Parathyroid adenoma (tissue), 2 donors: ENCODE measurements around the gene ATRN.

Experiments used
- H2AFZ ChIP-seq: fragments of 300-600 bp; sonication (generic); one replicate; pipeline ENCODE4 v1.7.0; 2017; ENCODE audit warnings: antibody characterized with exemption, mild to moderate bottlenecking
- H3K27ac ChIP-seq: fragments of 300-600 bp; sonication (generic); one replicate; pipeline ENCODE4 v1.7.0; 2017
- H3K27me3 ChIP-seq: fragments of 300-600 bp; sonication (generic); one replicate; pipeline ENCODE4 v1.7.0; 2017; ENCODE audit warnings: low read length; ENCODE audit not compliant: control insufficient read depth, insufficient read depth
- H3K36me3 ChIP-seq: fragments of 300-600 bp; sonication (generic); one replicate; pipeline ENCODE4 v1.7.0; 2017; ENCODE audit warnings: low read length; ENCODE audit not compliant: control insufficient read depth, insufficient read depth
- H3K4me1 ChIP-seq: fragments of 300-600 bp; sonication (generic); one replicate; pipeline ENCODE4 v1.7.0; 2017; ENCODE audit warnings: control low read depth
- H3K4me2 ChIP-seq: fragments of 300-600 bp; sonication (generic); one replicate; pipeline ENCODE4 v1.7.0; 2017; ENCODE audit warnings: low read length
- H3K4me3 ChIP-seq: fragments of 300-600 bp; sonication (generic); one replicate; pipeline ENCODE4 v1.7.0; 2017; ENCODE audit warnings: low read depth, low read length
- H3K79me2 ChIP-seq: fragments of 300-600 bp; sonication (generic); one replicate; pipeline ENCODE4 v1.7.0; 2017; ENCODE audit warnings: control low read depth
- H3K9ac ChIP-seq: fragments of 300-600 bp; sonication (generic); one replicate; pipeline ENCODE4 v1.7.0; 2017; ENCODE audit warnings: mild to moderate bottlenecking
- H3K9me3 ChIP-seq: fragments of 300-600 bp; sonication (generic); one replicate; pipeline ENCODE4 v1.7.0; 2017; ENCODE audit warnings: low read length; ENCODE audit not compliant: control insufficient read depth
- TF ChIP-seq, protein P1 (sequence below): fragments of 300-600 bp; sonication (generic); IDR thresholded peaks from one replicate; pipeline ENCODE4 v1.7.0; 2017; ENCODE audit warnings: antibody characterized with exemption, mild to moderate bottlenecking
- donor health status: primary hyperparathyroidism.

The ATRN gene

DNA sequence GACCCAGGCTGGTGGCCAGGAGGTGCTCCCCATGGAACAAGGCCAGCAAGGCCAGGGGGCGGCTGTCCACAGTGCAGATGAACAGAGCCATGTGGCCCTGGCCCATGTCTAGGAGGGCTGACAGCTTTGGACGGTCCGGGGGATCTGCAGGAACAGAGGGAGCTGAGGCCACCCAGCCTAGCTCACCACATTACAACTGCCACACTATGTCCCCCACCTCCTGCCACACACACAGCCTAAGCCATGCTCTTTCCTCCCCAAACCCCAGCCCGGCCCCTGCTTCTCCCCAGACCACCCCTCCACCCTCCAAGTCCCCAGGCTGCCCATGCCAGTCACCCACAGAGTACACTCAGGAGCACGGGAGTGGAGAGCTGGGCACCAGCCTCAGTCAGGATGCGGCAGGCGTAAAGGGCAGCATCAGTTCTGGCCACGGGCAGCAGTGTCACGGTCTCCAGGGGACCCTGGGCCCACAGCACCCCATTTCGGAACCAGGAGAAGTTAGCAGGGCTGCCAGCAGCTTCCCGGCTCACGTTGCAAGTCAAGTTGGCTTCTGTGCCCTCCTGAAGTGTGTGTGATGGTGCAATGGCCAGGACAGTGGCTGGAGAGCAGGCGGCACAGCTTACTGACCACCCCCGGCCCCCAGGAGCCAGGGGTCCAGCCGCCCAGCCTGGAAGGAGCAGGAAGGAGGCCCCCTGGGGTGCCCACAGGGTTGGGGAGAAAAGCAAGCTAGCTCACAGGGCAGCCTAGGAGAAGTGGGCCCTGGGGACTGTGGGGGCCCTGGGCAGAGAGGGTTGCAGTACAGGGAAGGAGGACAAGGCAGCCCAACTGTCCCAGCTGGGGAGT lies 226.1 kb downstream of the ATRN start:
- TF ChIP-seq, protein P1, sequence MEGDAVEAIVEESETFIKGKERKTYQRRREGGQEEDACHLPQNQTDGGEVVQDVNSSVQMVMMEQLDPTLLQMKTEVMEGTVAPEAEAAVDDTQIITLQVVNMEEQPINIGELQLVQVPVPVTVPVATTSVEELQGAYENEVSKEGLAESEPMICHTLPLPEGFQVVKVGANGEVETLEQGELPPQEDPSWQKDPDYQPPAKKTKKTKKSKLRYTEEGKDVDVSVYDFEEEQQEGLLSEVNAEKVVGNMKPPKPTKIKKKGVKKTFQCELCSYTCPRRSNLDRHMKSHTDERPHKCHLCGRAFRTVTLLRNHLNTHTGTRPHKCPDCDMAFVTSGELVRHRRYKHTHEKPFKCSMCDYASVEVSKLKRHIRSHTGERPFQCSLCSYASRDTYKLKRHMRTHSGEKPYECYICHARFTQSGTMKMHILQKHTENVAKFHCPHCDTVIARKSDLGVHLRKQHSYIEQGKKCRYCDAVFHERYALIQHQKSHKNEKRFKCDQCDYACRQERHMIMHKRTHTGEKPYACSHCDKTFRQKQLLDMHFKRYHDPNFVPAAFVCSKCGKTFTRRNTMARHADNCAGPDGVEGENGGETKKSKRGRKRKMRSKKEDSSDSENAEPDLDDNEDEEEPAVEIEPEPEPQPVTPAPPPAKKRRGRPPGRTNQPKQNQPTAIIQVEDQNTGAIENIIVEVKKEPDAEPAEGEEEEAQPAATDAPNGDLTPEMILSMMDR: no peak
- H3K27me3 ChIP-seq: no peaks in the 10 kb centered on the region
- H3K4me1 ChIP-seq: no peaks in the 10 kb centered on the region
- H3K4me3 ChIP-seq: no peak overlapping the region
- H3K4me2 ChIP-seq: no peak overlapping the region
- no peaks in the 10 kb centered on the region for H3K36me3 ChIP-seq
- H2AFZ ChIP-seq: no peak overlapping the region
- no peak overlapping the region for H3K9ac ChIP-seq
- H3K27ac ChIP-seq: no peak overlapping the region
- no peaks in the 10 kb centered on the region for H3K79me2 ChIP-seq
- no peaks in the 10 kb centered on the region for H3K9me3 ChIP-seq

DNA sequence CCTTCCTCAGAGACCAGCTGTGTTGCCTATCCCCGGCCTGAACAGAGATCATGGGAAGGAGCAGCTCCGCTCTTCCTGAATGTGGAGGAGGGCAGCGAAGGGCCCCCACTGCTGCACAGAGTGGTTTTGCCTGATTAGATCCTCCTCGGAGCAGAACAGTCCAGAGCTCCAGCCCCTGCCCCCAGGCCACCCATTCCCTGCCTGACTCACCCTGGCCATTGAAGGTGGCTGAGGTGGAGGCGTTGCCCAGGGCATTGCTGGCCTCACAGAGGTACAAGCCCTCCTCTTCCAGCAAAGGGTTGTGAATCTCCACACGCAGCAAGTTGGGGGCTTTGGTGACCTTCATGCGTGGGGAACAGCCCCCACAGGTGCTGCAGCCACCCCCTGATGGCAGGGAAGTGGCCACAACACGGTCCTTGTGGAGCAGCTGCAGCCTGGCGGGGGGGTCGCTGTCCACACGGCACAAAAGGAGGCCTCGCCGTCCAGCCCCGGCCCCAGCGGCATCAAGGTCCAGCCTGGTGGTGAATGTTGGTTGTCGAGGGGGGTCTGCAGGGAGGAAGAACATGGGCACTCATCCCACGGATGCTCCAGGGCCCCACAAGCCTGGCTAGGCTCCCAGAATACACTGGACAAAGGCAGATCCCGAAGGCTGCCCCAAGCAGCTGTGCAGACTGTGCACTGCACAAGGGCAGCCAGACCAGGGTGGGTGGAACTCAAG lies 226.9 kb downstream of the ATRN start:
- Histone ChIP-seq H2AFZ (no peak overlapping the region), H3K4me2 (no peak overlapping the region), H3K9me3 (no peaks in the 10 kb centered on the region), H3K27me3 (no peaks in the 10 kb centered on the region), H3K4me3 (no peak overlapping the region), H3K36me3 (no peaks in the 10 kb centered on the region), H3K9ac (no peak overlapping the region), H3K4me1 (no peaks in the 10 kb centered on the region), H3K79me2 (no peaks in the 10 kb centered on the region), H3K27ac (no peak overlapping the region)
- TF ChIP-seq, protein P1: no peak

DNA sequence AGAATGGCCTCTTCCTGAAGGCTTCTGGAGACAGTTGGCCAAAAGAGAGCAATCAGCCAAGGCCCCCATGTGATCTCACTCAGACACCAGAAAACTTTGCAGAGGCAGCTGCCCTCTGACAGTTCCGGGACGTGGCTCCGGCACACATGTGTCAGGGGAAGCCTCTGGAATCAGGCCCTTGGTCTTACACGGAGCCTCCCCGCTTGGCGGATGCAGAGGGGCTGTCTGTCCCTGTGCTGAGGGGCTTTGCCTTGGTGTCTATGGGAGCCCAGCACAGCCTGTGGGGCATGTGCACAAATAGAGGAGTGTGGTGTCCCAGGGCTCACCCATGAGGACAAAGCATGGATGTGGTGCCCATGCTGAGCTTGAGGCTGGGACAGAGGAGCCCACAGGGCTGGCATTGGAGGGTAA lies 227.8 kb downstream of the ATRN start:
- Histone ChIP-seq H3K27ac (no peak overlapping the region), H3K4me1 (no peaks in the 10 kb centered on the region), H3K9me3 (no peaks in the 10 kb centered on the region), H3K27me3 (no peaks in the 10 kb centered on the region), H3K79me2 (no peaks in the 10 kb centered on the region), H2AFZ (no peak overlapping the region), H3K36me3 (no peaks in the 10 kb centered on the region), H3K4me3 (no peak overlapping the region), H3K9ac (no peak overlapping the region), H3K4me2 (no peak overlapping the region)
- TF ChIP-seq, protein P1: no peak

DNA sequence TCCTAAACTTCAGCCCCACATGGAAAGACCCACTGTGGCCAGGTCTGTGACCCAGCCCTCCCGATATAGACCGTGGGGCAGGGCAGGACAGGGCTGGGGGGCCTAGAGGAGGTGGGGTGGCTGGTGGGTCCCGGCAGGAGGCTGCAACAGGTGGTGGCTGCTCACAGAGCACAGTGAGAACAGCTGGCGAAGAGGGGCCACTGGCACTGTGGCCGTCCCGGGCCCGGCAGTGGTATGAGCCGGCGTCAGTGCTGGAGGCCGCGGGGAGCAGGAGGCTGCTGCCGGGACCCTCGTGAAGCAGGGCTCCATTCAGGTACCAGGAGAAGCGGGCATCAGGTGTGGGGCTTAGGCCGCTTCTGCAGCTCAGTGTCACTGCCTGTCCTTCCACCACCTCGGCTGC lies 228.2 kb downstream of the ATRN start:
- H3K27me3 ChIP-seq: no peaks in the 10 kb centered on the region
- H3K79me2 ChIP-seq: no peaks in the 10 kb centered on the region
- H2AFZ ChIP-seq: no peak overlapping the region
- H3K4me3 ChIP-seq: no peak overlapping the region
- H3K4me1 ChIP-seq: no peaks in the 10 kb centered on the region
- TF ChIP-seq, protein P1: no peak
- no peaks in the 10 kb centered on the region for H3K9me3 ChIP-seq
- H3K4me2 ChIP-seq: no peak overlapping the region
- no peak overlapping the region for H3K9ac ChIP-seq
- no peaks in the 10 kb centered on the region for H3K36me3 ChIP-seq
- no peak overlapping the region for H3K27ac ChIP-seq
